SH-SY5Y (cell line): Measurements from ENCODE around the gene CRYBG1.

Source experiments
- GATA2 ChIP-seq: IDR thresholded peaks from 2 replicates; pipeline ENCODE4 v1.6.1; 2011; ENCODE audit warnings: mild to moderate bottlenecking, low read depth, low read length
- GATA3 ChIP-seq: IDR thresholded peaks from 2 replicates; pipeline ENCODE4 v1.6.1; 2011; ENCODE audit warnings: low read depth, mild to moderate bottlenecking, low read length, moderate library complexity

GRCh38 chr6:106525107-106525881 lies 164.8 kb downstream of the CRYBG1 start:
- no peak for TF ChIP-seq GATA2
- no peak for TF ChIP-seq GATA3
